ENCODE data around the gene TMC2.

Gene TMC2

DNA sequence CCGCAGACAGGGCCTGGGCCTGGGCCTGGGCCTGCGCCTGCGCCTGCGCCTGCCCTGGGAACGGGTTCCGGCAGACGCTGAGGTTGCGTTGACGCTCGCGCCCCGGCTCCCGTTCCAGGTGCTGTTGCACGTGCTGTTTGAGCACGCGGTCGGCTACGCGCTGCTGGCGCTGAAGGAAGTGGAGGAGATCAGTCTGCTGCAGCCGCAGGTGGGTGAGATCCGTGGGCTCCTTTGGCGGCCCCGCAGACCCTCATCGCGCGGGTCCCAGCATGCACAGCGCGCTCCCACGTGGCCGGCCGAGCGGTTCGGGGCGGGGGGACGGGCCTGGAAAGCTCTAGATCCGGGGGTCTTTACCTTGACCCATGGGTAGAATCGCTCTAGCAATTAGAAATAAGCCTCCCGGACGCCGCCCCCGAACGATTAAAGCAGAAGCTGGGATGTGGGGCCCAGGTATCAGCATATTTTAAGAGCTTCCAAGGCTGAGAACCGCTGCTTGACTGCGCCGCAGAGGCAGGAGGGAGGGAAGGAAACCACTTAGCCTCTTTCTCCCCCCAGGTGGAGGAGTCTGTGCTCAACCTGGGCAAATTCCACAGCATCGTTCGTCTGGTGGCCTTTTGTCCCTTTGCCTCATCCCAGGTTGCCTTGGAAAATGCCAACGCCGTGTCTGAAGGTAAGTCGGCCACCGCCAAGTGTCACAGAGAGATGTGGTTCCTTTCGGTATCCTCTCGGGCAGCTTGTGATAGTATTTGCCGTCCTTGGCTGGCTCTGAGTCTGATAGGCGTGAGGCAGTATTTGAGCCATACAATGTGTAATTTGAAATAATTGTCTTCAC is 116.6 kb downstream of the TMC2 start:
- DNase-seq (ENCODE audit: low read depth, low spot score), result no peak
- H3K36me3 ChIP-seq (ENCODE audit: control insufficient read depth, insufficient read depth, low read length), result peaks cover 36% of the 10 kb centered on the region
- WGBS (ENCODE audit: insufficient coverage, insufficient read length), result no CpG with 5 or more reads among the region's 56 CpGs
- no peaks in the 10 kb centered on the region for H3K9me3 ChIP-seq (ENCODE audit: control insufficient read depth, insufficient read depth, low read length)
- no peak overlapping the region for H3K27ac ChIP-seq (ENCODE audit: low read length)
- H3K4me3 ChIP-seq (ENCODE audit: low read length), result peak overlapping the region; percentile 95
- H3K4me1 ChIP-seq (ENCODE audit: control insufficient read depth, insufficient read depth, low read length), result no peaks in the 10 kb centered on the region
- H3K27me3 ChIP-seq (ENCODE audit: control insufficient read depth, insufficient read depth, low read length), result no peaks in the 10 kb centered on the region

DNA sequence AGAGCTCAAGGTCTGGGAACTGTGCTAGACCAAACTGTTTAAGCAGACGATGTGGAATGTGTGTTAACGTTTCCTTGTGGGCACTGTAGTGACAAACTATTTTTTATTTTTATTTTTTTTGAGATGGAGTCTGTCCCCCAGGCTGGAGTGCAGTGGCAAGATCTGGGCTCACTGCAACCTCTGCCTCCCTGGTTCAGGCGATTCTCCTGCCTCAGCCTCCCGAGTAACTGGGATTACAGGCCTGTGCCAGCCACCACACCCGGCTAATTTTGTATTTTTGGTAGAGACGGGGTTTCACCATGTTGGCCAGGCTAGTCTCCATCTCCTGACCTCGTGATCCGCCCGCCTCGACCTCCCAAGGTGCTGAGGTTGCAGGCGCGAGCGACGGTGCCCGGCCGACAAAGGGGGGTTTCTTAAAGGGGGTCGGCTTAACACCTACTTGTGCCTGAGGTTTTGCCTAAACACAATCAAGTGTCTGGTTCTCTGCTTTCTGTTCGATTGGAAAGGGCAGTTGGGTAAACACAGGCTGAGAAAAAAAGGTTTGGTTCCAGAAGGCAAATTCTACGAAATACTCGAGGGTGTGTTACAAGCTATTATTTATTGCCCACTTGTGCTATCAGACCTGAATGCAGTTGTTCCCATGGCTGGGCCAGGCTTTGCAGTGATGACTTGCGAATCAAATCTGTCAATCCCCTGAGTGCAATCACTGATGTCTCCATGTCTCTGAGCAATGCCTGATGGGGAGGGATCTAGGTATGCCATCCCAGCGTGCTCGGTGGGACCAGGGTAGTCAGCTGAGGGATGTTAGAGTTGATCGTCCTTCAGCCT is 117.4 kb downstream of the TMC2 start:
- Histone ChIP-seq H3K4me3 (ENCODE audit: low read length) (peak overlapping the region; percentile 95; the same call in 1 of the 2 replicates), H3K36me3 (ENCODE audit: control insufficient read depth, insufficient read depth, low read length) (peaks cover 42% of the 10 kb centered on the region), H3K27ac (ENCODE audit: low read length) (no peak overlapping the region), H3K27me3 (ENCODE audit: control insufficient read depth, insufficient read depth, low read length) (no peaks in the 10 kb centered on the region), H3K9me3 (ENCODE audit: control insufficient read depth, insufficient read depth, low read length) (no peaks in the 10 kb centered on the region), H3K4me1 (ENCODE audit: control insufficient read depth, insufficient read depth, low read length) (no peaks in the 10 kb centered on the region)
- no CpG with 5 or more reads among the region's 24 CpGs for WGBS (ENCODE audit: insufficient coverage, insufficient read length)
- DNase-seq (ENCODE audit: low read depth, low spot score), result no peak

DNA sequence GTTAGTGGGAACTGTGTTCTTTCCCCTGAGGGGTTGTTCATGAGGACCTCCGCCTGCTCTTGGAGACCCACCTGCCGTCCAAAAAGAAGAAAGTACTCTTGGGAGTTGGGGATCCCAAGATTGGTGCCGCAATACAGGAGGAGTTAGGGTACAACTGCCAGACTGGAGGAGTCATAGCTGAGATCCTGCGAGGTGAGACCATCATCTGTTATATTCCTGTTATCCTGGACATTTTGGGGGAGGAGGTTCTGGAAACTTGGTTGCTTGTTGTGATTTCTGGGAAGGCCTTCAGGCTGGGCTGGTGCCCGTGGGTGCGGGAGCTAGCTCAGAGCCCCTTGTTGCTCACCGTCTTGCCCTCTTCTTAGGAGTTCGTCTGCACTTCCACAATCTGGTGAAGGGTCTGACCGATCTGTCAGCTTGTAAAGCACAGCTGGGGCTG is 118.0 kb downstream of the TMC2 start:
- no peak overlapping the region for H3K27ac ChIP-seq (ENCODE audit: low read length)
- peaks cover 47% of the 10 kb centered on the region for H3K36me3 ChIP-seq (ENCODE audit: control insufficient read depth, insufficient read depth, low read length)
- H3K9me3 ChIP-seq (ENCODE audit: control insufficient read depth, insufficient read depth, low read length), result no peaks in the 10 kb centered on the region
- no CpG with 5 or more reads among the region's 9 CpGs for WGBS (ENCODE audit: insufficient coverage, insufficient read length)
- no peak for DNase-seq (ENCODE audit: low read depth, low spot score)
- no peaks in the 10 kb centered on the region for H3K27me3 ChIP-seq (ENCODE audit: control insufficient read depth, insufficient read depth, low read length)
- H3K4me1 ChIP-seq (ENCODE audit: control insufficient read depth, insufficient read depth, low read length), result no peaks in the 10 kb centered on the region
- no peak overlapping the region for H3K4me3 ChIP-seq (ENCODE audit: low read length)

DNA sequence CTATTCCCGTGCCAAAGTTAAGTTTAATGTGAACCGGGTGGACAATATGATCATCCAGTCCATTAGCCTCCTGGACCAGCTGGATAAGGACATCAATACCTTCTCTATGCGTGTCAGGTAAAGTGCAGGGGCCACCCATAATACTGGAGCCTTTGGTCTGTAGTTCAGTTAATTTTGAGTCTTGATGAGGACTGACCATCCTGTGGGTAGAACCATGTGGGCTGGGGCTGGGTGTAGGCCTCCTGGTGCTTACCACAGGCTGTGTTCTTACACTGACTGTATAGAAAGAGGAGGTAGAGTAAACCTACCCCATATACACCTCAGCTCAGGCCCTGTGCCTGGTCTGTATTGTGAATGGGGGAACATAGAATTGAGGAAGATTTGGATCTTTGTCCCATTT is 118.5 kb downstream of the TMC2 start:
- peaks cover 51% of the 10 kb centered on the region for H3K36me3 ChIP-seq (ENCODE audit: control insufficient read depth, insufficient read depth, low read length)
- no CpG with 5 or more reads among the region's 3 CpGs for WGBS (ENCODE audit: insufficient coverage, insufficient read length)
- no peak overlapping the region for H3K27ac ChIP-seq (ENCODE audit: low read length)

DNA sequence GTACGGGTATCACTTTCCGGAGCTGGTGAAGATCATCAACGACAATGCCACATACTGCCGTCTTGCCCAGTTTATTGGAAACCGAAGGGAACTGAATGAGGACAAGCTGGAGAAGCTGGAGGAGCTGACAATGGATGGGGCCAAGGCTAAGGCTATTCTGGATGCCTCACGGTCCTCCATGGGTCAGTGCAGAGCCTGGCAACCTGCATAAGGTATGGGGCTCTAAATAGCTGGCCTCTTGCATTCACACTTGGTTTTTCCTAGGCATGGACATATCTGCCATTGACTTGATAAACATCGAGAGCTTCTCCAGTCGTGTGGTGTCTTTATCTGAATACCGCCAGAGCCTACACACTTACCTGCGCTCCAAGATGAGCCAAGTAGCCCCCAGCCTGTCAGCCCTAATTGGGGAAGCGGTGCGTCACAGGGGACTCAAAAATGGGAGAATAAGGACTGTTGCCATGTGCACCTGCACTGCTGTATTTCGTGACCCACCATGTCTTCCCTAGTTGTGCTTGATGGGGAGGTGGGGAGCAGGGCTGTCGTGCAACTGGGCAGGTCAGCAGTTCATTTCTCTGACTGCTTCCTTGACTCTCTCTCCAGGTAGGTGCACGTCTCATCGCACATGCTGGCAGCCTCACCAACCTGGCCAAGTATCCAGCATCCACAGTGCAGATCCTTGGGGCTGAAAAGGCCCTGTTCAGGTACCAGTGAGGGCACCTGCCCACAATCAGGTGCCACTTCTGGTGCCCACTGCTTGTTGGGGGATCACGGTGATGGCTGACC is 119.2 kb downstream of the TMC2 start:
- Histone ChIP-seq H3K9me3 (ENCODE audit: control insufficient read depth, insufficient read depth, low read length) (no peaks in the 10 kb centered on the region), H3K27me3 (ENCODE audit: control insufficient read depth, insufficient read depth, low read length) (no peaks in the 10 kb centered on the region), H3K4me3 (ENCODE audit: low read length) (no peak overlapping the region), H3K27ac (ENCODE audit: low read length) (no peak overlapping the region), H3K4me1 (ENCODE audit: control insufficient read depth, insufficient read depth, low read length) (no peaks in the 10 kb centered on the region), H3K36me3 (ENCODE audit: control insufficient read depth, insufficient read depth, low read length) (peaks cover 58% of the 10 kb centered on the region)
- WGBS (ENCODE audit: insufficient coverage, insufficient read length), result no CpG with 5 or more reads among the region's 17 CpGs
- DNase-seq (ENCODE audit: low read depth, low spot score), result no peak

More for the DNA sequence above, 118.5 kb downstream of the TMC2 start:
- Histone ChIP-seq H3K4me1 (ENCODE audit: control insufficient read depth, insufficient read depth, low read length) (no peaks in the 10 kb centered on the region), H3K4me3 (ENCODE audit: low read length) (no peak overlapping the region), H3K27me3 (ENCODE audit: control insufficient read depth, insufficient read depth, low read length) (no peaks in the 10 kb centered on the region), H3K9me3 (ENCODE audit: control insufficient read depth, insufficient read depth, low read length) (no peaks in the 10 kb centered on the region)
- no peak for DNase-seq (ENCODE audit: low read depth, low spot score)

DNA sequence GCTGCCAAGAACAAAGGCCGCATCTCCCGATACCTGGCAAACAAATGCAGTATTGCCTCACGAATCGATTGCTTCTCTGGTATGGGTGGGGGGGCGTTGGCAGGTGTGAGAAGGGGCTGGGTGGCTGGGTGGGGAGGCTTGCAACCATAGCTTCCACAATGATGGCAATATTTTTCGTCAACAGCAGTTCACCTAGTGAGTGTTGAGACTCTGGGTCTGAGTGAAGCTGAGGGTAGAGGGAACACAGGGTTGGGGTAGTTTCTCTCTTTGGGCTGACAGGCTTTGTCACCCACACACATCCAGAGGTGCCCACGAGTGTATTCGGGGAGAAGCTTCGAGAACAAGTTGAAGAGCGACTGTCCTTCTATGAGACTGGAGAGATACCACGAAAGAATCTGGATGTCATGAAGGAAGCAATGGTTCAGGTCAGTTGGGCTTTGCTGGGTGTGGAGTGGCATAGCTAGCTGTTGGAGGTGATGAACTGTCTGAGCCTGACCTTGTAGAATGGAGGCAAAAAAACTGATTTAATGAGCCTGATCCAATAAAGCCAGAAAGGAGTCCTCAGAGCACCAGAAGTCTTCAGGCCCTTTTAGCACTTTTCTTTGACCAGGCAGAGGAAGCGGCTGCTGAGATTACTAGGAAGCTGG is 120.2 kb downstream of the TMC2 start:
- Histone ChIP-seq H3K4me3 (ENCODE audit: low read length) (no peak overlapping the region), H3K9me3 (ENCODE audit: control insufficient read depth, insufficient read depth, low read length) (no peaks in the 10 kb centered on the region), H3K27ac (ENCODE audit: low read length) (no peak overlapping the region), H3K4me1 (ENCODE audit: control insufficient read depth, insufficient read depth, low read length) (no peaks in the 10 kb centered on the region), H3K36me3 (ENCODE audit: control insufficient read depth, insufficient read depth, low read length) (peaks cover 60% of the 10 kb centered on the region), H3K27me3 (ENCODE audit: control insufficient read depth, insufficient read depth, low read length) (no peaks in the 10 kb centered on the region)
- no peak for DNase-seq (ENCODE audit: low read depth, low spot score)
- WGBS (ENCODE audit: insufficient coverage, insufficient read length), result no CpG with 5 or more reads among the region's 12 CpGs

DNA sequence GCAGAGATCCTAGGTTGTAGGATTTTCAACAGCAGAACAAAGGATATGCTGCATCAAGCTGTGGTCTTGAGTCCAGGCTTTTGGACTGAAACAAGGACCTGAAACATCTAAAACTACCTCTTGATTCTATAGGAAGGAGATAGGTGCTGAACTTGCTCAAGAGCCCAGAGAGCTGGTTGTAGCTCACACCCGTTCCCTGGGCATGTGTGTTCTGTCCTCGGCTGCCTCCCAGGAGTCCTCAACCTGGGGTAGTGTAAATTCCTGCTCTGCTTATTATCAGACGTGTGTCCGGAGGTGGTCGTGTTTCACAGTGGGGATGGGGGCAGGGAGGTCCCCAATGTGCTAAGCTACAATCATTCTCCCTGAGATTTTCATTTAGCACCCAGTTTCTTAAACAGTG is 120.9 kb downstream of the TMC2 start:
- H3K36me3 ChIP-seq (ENCODE audit: control insufficient read depth, insufficient read depth, low read length), result peaks cover 63% of the 10 kb centered on the region
- H3K4me1 ChIP-seq (ENCODE audit: control insufficient read depth, insufficient read depth, low read length), result no peaks in the 10 kb centered on the region
- no peak overlapping the region for H3K27ac ChIP-seq (ENCODE audit: low read length)
- H3K4me3 ChIP-seq (ENCODE audit: low read length), result no peak overlapping the region
- no peaks in the 10 kb centered on the region for H3K9me3 ChIP-seq (ENCODE audit: control insufficient read depth, insufficient read depth, low read length)
- DNase-seq (ENCODE audit: low read depth, low spot score), result no peak
- no CpG with 5 or more reads among the region's 5 CpGs for WGBS (ENCODE audit: insufficient coverage, insufficient read length)
- H3K27me3 ChIP-seq (ENCODE audit: control insufficient read depth, insufficient read depth, low read length), result no peaks in the 10 kb centered on the region

DNA sequence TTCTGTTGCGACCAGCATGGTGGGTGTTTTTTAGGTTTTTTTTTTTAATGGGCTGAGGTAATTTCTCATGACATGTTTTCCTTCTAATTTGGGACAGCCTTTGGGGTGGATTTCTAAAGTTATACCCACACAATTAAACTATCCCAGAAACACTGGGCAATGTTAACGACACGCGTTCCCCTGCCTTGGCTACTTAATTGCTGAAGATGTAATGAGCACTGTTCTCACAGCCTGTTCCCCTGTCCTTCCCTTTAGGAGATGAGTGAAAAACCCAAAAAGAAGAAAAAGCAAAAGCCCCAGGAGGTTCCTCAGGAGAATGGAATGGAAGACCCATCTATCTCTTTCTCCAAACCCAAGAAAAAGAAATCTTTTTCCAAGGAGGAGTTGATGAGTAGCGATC is 121.3 kb downstream of the TMC2 start:
- Histone ChIP-seq H3K4me1 (ENCODE audit: control insufficient read depth, insufficient read depth, low read length) (no peaks in the 10 kb centered on the region), H3K9me3 (ENCODE audit: control insufficient read depth, insufficient read depth, low read length) (no peaks in the 10 kb centered on the region), H3K27ac (ENCODE audit: low read length) (no peak overlapping the region), H3K27me3 (ENCODE audit: control insufficient read depth, insufficient read depth, low read length) (no peaks in the 10 kb centered on the region), H3K36me3 (ENCODE audit: control insufficient read depth, insufficient read depth, low read length) (peaks cover 63% of the 10 kb centered on the region), H3K4me3 (ENCODE audit: low read length) (no peak overlapping the region)
- no CpG with 5 or more reads among the region's 5 CpGs for WGBS (ENCODE audit: insufficient coverage, insufficient read length)
- no peak for DNase-seq (ENCODE audit: low read depth, low spot score)

DNA sequence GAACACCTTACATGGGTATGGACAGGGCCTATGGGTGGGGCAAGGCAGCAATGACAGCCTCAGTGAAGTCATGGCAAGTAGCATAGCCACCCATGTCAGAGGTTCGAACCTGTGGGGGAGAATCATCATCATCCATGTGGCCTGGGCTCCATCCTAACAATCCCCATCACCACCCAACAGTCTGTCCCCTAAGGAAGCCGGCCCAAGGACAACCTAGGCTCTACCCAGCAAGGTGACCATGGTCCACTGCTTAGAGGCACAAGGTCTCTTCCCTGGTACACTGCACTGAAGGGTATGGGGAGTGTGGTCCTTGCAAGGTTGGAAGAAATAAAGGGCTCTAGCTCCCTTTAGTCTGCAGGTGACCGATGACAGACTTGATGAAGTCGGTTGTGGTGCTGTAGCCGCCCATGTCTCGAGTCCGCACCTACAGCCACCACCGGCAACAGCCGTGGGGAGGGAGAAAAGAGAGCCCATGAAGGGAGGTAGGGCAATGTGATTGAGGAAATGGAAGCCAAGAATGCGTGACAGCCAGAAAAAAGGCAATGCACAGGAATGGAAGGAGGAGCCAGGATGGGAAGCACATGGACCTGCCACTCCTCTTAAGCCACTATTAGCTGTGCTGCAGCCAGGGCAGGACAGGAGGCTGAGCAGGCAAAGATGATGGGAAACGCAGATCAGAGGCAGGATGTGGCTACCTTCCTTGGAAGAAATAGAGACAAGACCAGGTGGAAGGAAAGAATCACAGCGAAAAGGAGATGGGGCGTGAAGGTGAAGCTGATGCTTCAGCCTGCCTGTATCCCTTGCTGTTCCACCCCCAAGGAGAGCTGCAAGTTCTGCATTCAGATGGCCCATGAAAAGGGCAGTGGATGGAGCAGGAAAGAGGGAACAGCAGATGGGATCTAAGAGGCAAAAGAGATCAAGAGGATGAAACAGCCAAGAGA is 122.3 kb downstream of the TMC2 start:
- peaks cover 60% of the 10 kb centered on the region for H3K36me3 ChIP-seq (ENCODE audit: control insufficient read depth, insufficient read depth, low read length)
- no peaks in the 10 kb centered on the region for H3K4me1 ChIP-seq (ENCODE audit: control insufficient read depth, insufficient read depth, low read length)
- WGBS (ENCODE audit: insufficient coverage, insufficient read length), result no CpG with 5 or more reads among the region's 13 CpGs
- no peak overlapping the region for H3K4me3 ChIP-seq (ENCODE audit: low read length)
- DNase-seq (ENCODE audit: low read depth, low spot score), result no peak
- H3K27me3 ChIP-seq (ENCODE audit: control insufficient read depth, insufficient read depth, low read length), result no peaks in the 10 kb centered on the region
- H3K27ac ChIP-seq (ENCODE audit: low read length), result no peak overlapping the region
- no peaks in the 10 kb centered on the region for H3K9me3 ChIP-seq (ENCODE audit: control insufficient read depth, insufficient read depth, low read length)

Measured in iPS DF 6.9 (cell line).